Pulmonary artery endothelial cell (primary cell): ENCODE data around the gene KYAT1. TPM values are rescaled to one million over a fixed set of nuclear protein-coding genes. Genes with fewer than 3 reads are reported as not detected.
A peak's percentile ranks its signal among the peaks of the same experiment; 100 is the strongest.

ENCODE experiments used
- DNase-seq: peaks from one replicate; pipeline ENCODE4 v3.0.0-alpha.2; 2011; ENCODE audit warnings: low read depth, low spot score
- total RNA-seq: library from RNA; depleted of rRNA; stranded (reverse); fragments of >200 nt; gene quantifications from 2 replicates; pipeline ENCODE4 v1.2.3, GENCODE V29; 2014

The KYAT1 gene
- total RNA-seq, 1 donor from 2014 or later, result 12.4 TPM

GRCh38 chr9:128841694-128842492 is 39.9 kb downstream of the KYAT1 start:
- DNase-seq, result no peak

- no peak for DNase-seq
Measured at GRCh38 chr9:128840524-128840923, 41.2 kb downstream of the KYAT1 start.

GRCh38 chr9:128838338-128838737 is 43.4 kb downstream of the KYAT1 start:
- no peak for DNase-seq

- no peak for DNase-seq
Measured at GRCh38 chr9:128836509-128837145, 45.1 kb downstream of the KYAT1 start.

DNA sequence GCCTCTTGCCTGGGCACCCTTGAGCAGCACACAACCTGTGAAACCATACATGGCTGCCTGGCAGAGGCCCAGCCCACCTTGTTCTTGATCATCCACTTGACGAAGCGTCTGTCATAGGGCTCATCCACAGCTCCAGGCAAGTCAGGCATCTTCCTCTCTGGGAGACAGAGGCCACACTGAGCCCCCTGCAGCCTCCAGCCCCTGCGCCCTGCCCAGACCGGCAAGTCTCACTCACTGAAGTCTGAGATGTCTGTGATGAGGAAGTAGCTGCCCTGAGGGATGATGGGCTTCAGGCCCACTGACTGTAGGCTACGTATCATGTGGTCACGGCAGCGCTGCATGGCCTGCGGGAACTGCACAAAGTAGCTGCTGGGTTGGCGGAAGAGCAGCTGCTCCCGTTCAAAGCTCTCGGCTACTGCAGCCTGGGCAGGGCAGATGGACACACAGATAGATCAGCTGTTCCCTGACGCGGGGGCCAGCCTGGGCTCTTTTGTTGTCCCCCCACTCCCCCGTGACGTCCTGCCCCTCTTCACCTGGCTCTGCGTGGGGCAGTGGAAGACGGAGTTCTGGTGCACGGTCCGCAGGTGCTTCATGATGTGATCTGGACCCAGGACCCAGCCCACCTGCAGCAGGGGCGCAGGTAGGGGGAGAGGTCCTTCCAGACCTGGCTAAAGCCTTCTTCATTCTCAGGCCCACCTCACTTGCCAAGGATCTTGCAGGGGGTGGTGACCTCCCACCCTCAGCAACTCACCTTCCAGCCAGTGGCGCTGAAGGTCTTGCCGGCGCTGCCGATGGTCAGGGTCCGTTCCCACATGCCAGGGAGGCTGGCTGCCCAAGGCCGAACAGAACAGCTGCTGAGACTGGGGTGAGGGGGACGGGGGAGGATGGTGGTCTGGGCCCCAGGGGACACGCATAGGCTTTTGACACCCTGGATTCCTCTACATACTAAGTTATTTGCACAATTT is 46.2 kb downstream of the KYAT1 start:
- no peak for DNase-seq

- no peak for DNase-seq
Measured at GRCh38 chr9:128833696-128834095, 48.1 kb downstream of the KYAT1 start.

- peak; percentile 52 for DNase-seq
Measured at GRCh38 chr9:128829477-128830251, 52.1 kb downstream of the KYAT1 start, which contains the start of gene SPOUT1. SPOUT1 (minus strand) TSS chr9:128829794; CDS start chr9:128829780, 14 bp downstream.

DNA sequence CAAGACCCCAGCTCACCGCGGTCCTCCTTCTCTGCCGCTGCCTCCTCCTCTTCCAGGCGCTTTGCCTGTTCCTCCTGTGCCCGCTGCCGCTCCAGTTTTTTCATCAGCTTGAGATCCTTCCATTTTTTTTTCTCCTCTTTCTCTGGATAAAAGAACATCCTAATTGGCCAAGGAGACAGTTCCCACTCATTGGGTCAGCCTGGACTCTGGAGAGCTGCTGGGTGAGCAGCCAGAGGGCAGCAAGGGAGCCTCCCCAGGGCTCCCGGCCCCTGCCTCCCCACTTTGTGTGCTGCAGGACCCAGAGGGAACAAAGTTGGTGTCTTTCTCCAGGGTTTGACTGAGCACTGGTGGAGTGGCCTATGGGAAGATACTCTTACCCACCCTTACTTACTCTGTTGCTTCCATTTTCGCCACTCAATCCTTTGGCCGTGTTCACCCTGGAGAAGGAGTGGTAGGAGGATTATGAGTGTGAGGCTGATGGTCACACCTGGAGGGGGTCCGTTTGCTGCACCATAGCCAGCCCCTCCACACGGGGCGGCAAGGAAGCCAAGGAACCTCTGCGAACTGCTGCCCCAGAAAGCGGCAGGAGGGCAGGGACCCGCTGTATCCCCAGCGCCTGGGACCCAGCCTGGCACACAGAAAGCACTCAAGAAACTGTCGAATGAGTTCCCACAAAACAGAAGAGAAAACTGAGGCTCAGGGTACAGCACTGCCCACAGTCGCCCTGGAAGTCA is 52.9 kb downstream of the KYAT1 start:
- no peak for DNase-seq

DNA sequence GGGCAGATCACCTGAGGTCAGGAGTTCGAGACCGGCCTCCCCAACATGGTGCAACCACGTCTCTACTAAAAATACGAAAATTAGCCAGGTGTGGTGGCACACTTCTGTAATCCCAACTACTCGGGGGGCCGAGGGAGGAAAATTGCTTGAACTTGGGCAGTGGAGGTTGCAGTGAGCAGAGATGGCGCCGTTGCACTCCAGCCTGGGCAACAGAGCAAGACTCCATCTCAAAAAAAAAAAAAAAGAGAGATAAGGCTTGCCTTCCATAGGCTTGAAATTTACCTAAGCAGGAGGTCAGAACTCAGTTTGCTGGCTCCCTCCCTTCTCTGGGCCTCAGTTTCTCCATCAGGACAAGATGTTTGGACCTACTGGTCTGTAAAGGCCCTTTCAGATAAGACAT is 53.5 kb downstream of the KYAT1 start:
- no peak for DNase-seq

DNA sequence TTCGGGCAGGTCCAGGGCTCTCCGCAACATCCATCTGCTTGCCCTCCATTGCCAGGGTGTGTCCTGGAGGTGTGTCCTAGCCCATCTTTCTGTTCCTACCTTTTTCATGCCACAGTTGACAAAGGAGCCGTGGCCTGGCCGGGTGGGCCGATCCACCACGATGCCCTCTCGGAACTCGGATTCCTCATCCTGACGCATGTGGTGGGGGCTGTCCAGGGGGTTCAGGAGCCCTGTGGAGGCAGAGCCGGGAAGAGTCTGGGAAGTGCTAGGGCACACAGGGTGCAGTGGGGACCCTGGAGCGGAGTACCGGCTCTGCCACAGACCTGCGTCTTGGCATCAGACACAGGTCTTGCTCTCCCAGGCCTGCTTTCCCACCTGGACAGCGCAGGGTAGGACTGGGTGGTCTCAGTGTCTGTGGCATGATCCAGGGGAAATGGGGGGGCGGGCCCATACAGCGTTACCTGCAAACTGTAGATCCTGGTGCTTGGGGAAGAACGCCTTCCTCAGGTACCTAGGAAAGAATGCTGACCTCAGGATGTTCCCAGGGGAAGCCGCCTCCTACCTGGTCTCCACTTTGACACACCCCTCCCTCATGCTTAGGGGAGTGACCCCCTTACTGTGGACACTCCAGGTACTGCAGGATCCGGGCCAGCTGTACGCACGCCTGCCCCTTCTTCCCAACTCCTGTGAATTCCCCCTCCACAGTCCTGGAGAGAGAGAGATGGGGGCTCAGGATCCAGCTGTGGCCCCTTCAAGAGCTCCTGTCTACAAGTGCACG is 55.6 kb downstream of the KYAT1 start:
- no peak for DNase-seq

DNA sequence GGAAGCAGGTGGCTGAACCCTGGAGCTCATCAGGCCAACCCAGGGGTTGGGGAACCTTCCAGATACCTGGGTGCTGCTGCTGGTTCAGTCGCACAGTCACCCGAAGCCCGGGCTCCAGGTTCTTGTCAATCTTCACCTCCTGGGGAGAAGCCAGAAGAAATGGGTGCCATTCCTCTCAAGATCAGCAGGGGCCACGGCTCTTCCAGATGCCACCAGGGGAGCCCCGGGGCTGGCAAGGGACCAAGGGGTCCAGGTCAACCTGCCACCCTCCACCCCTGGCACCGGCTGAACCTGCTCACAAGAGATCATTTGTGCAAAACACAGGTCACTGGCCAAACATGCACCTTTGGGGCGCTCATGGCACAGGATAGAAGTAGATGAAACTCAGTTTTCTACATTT is 56.8 kb downstream of the KYAT1 start:
- DNase-seq, result no peak

DNA sequence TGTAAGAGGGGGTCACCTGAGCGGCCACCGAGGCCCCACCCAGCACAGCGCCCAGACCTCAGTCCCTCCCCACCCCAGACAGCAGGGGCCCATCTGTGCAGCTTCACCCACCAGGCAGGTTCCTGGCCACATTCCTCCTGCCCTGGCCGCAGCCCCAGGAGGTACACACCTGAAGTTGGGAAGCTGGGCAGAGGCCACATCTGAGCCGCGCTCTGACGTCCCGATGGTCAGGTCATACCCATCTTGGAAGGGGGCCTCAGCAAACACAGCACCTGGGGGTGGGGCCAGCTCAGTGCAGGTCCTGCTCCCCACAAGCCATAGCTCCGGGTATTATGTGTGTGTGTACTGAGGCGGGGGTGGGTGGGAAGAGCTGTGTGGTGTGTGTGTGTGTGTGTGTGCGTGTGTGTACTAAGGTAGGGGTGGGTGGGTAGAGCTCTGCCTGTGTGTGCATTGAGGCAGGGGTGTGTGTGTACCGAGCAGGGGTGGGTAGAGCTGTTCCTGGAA is 57.8 kb downstream of the KYAT1 start:
- DNase-seq, result no peak

DNA sequence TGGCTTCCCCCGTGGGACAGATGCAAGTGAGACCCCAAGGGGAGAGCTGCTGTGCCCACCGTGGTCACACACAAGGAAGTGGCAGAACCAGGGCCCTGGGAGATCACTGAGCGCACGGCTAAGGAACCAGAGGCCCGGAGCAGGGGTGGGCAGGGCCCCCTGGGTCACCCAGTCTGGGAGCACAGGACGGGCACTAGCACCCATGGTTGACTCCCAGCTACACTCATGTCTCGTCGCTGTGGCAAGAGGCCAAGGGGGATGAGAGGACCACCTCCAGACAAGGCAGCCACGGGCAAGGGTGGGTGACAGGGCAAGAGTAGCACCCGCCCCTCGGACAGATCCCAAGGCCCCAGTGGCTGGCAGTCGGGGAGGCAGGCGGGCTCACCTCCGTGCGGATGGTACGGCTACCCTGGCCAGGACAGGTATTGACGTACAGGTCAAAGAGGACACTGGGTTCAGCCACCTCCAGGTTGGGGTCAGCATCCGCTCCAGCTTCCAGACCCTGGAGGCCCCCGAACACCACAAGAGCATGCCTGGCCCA is 58.3 kb downstream of the KYAT1 start:
- DNase-seq, result no peak

DNA sequence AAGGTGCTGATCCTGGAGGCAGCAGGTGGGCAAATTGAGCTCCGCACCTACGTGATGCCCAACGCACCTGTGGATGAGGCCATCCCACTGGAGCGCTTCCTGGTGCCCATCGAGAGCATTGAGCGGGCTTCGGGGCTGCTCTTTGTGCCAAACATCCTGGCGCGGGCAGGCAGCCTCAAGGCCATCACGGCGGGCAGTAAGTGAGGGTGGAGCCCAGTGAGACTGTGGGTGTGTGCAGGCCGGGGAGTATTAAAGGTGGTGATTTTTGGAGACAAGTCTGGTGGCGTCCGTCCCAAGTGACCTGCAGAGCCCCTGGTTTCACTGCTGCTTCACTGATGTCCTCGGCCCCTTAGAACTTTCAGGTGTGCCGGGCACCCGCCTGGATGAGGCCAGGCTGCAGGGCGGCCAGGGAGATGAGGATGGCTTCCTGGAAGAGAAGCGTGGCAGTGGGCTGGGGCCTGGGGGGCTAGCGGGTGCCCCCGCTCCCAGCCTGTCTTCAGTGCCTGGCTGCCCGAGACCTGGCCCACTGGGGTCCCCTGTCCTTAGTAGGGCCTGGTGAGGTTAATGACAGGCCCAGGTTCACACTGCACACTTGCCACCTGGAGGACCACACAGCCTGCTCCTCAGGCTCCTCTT is 59.2 kb downstream of the KYAT1 start:
- DNase-seq, result no peak

DNA sequence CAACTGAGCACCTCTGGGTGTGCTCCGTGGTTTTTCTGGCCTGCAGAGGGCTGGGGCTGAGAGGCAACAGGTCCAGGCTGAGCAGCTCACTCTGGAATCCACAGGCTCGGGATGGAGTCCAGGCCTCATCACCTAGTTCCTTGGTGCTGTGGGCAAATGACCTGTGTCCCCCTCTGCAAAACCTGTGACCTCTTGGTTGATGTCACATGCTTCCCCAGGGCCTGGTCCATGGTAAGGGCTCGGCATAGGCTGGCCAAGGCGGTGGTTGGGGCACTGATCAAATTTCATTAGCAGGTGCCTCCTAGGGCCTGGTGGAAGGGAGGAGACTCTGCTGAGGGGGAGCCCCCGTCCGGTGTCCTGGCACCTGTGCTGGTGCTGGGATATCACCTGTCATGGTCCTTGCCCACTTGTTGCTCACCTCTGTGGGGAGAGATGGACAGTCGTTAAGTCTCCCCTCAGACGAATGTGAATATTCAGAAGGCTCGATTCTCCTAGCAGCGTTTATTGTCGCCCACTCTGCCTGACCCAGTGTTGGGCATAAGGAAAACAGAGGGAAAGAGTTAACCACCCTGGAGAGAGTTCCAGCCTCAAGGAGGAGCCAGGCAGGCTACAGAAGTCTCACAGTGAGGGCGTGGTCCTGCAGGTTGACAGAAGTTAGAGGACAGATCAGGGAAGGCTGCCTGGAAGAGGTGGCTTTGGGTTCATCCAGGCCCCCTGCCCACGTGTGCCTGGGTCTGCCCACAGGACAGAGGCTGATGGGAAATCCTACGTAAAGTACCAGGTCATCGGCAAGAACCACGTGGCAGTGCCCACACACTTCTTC is 60.0 kb downstream of the KYAT1 start:
- DNase-seq, result no peak

DNA sequence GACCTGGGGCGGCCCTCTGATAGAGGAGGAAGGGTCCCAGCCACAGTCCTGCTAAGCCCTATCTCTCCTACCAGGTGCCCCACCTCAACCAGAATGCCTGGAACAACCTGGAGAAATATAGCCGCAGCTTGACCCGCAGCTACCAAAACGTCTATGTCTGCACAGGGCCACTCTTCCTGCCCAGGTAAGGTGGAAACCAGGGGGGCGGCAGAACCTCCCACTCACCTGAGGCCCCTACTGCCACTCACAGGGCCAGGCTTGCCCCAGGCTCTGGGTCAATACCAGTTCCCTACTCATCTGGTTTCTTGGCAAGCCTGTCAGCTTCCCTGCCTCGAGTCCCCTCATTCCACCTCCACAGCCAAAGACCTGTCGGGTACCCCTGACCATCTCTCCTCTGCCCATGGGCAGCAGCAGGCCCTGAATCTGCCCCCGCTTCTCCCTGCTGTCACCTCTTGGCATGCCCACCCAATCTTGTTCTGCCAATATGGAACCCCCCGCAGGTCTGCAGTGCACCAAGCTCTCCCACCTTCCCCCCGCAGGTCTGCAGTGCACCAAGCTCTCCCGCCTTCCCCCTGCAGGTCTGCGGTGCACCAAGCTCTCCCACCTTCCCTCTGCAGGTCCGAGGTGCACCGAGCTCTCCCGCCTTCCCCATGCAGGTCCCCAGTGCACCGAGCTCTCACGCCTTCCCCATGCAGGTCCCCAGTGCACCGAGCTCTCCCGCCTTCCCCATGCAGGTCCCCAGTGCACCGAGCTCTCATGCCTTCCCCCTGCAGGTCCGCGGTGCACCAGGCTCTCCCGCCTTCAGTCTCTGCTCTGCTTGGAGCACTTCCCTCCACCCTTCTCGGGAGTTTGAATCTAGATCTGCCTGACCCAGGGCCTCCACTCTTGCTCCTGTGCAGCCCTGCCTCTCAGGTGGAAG is 60.8 kb downstream of the KYAT1 start:
- no peak for DNase-seq
